ENCODE measurements around the gene ZNF10.
A peak's percentile ranks its signal among the peaks of the same experiment; 100 is the strongest.

Gene ZNF10

DNA sequence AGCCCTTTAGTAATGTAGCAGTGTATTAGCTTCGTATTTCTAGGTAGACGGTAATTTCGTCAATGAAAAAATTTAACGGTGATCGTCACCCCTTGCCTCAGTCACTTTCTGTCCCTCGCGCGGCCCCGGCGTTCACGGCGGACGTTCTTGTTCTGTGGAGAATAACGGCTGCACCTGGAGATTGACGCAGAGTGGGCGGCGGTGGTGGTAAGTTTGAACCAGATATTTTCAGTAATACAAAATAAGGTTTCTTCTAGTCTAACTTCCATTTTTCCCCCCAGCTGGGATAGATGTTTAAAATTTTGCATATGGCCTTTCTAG, 341 bp downstream of the ZNF10 start:
- Histone ChIP-seq H3K27ac (ENCODE audit: low read depth, low read length) (peak overlapping the region; percentile 95), H3K27me3 (ENCODE audit: control insufficient read depth in 1 of 2, insufficient read depth in 2 of 2, low read length in 2 of 2) (no peaks in the 10 kb centered on the region), H3K9ac (ENCODE audit: low read length) (peak overlapping the region; percentile 69), H3K9me3 (ENCODE audit: low read length) (peaks cover 26% of the 10 kb centered on the region), H3K36me3 (ENCODE audit: insufficient read depth, low read length) (peaks cover 17% of the 10 kb centered on the region), H3K4me3 (ENCODE audit: low read depth in 1 of 2, low read length in 2 of 2) (peak overlapping the region; percentile 75 to 80), H3K4me1 (ENCODE audit: insufficient read depth, low read length) (peaks cover 4% of the 10 kb centered on the region)

DNA sequence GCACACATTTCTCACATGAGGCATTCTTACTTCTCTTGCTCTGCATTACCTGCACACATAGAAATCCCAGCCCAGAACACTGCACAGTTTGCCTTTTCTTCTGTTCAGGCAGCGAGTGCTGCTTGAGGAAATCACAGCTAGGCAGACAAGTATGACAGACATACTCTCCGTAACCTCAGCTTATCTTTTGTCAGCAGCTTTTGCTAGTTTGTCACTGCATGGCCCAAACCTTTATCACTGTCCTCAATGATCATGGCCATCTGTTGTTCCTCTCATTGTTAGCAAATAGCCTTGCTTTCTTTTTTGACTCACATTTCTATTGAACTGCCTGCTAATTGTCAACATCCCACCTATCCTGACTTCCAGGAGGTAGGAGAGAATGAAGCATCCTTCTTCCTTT, 5.3 kb downstream of the ZNF10 start:
- H3K27ac ChIP-seq (ENCODE audit: low read depth, low read length): no peak overlapping the region
- peaks cover 51% of the 10 kb centered on the region for H3K9me3 ChIP-seq (ENCODE audit: low read length)
- peaks cover 4% of the 10 kb centered on the region for H3K4me1 ChIP-seq (ENCODE audit: insufficient read depth, low read length)
- H3K27me3 ChIP-seq (ENCODE audit: control insufficient read depth in 1 of 2, insufficient read depth in 2 of 2, low read length in 2 of 2): no peaks in the 10 kb centered on the region
- no peak overlapping the region for H3K9ac ChIP-seq (ENCODE audit: low read length)
- peaks cover 36% of the 10 kb centered on the region for H3K36me3 ChIP-seq (ENCODE audit: insufficient read depth, low read length)
- H3K4me3 ChIP-seq (ENCODE audit: low read depth in 1 of 2, low read length in 2 of 2): peak overlapping the region in 1 of 2 donors; percentile 12

GRCh38 chr12:133145981-133146380, 15.6 kb downstream of the ZNF10 start:
- Histone ChIP-seq H3K36me3 (ENCODE audit: insufficient read depth, low read length) (peaks cover 23% of the 10 kb centered on the region), H3K27ac (ENCODE audit: low read depth, low read length) (no peak overlapping the region), H3K27me3 (ENCODE audit: control insufficient read depth in 1 of 2, insufficient read depth in 2 of 2, low read length in 2 of 2) (no peaks in the 10 kb centered on the region), H3K9me3 (ENCODE audit: low read length) (peaks cover 36% of the 10 kb centered on the region), H3K4me3 (ENCODE audit: low read depth in 1 of 2, low read length in 2 of 2) (no peak overlapping the region), H3K4me1 (ENCODE audit: insufficient read depth, low read length) (no peaks in the 10 kb centered on the region), H3K9ac (ENCODE audit: low read length) (no peak overlapping the region)

GRCh38 chr12:133156125-133156690, 25.8 kb downstream of the ZNF10 start:
- H3K9ac ChIP-seq (ENCODE audit: low read length): no peak overlapping the region
- H3K9me3 ChIP-seq (ENCODE audit: low read length): peaks cover 66% of the 10 kb centered on the region
- H3K4me1 ChIP-seq (ENCODE audit: insufficient read depth, low read length): no peaks in the 10 kb centered on the region
- peaks cover 52% of the 10 kb centered on the region for H3K36me3 ChIP-seq (ENCODE audit: insufficient read depth, low read length)
- H3K27me3 ChIP-seq (ENCODE audit: control insufficient read depth in 1 of 2, insufficient read depth in 2 of 2, low read length in 2 of 2): no peaks in the 10 kb centered on the region
- peak overlapping the region in 1 of 2 donors; percentile 36 for H3K4me3 ChIP-seq (ENCODE audit: low read depth in 1 of 2, low read length in 2 of 2)
- no peak overlapping the region for H3K27ac ChIP-seq (ENCODE audit: low read depth, low read length)

DNA sequence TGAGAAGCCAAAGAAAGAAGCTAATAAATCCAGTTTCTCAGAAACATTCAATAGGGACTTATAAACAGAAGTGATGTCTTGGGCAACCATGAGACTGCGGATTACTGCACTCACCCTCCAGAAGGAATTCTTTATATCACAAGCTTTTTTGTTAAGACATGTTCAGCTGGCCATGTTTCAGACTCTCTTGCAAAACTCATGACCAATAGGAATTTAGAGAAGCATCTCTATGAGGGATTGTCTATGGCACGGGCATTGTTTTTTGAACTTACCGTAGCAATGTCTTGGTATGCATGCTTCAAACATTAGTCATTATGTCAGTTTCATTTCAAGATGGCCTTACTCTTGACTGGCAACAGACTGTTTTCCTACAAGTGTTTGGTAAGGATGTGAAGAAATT, 35.3 kb downstream of the ZNF10 start:
- no peaks in the 10 kb centered on the region for H3K4me1 ChIP-seq (ENCODE audit: insufficient read depth, low read length)
- no peaks in the 10 kb centered on the region for H3K36me3 ChIP-seq (ENCODE audit: insufficient read depth, low read length)
- H3K27me3 ChIP-seq (ENCODE audit: control insufficient read depth in 1 of 2, insufficient read depth in 2 of 2, low read length in 2 of 2): no peaks in the 10 kb centered on the region
- H3K9ac ChIP-seq (ENCODE audit: low read length): no peak overlapping the region
- H3K4me3 ChIP-seq (ENCODE audit: low read depth in 1 of 2, low read length in 2 of 2): no peak overlapping the region
- no peak overlapping the region for H3K27ac ChIP-seq (ENCODE audit: low read depth, low read length)
- no peaks in the 10 kb centered on the region for H3K9me3 ChIP-seq (ENCODE audit: low read length)

GRCh38 chr12:133172491-133172890, 42.1 kb downstream of the ZNF10 start:
- Histone ChIP-seq H3K9me3 (ENCODE audit: low read length) (no peaks in the 10 kb centered on the region), H3K4me1 (ENCODE audit: insufficient read depth, low read length) (no peaks in the 10 kb centered on the region), H3K4me3 (ENCODE audit: low read depth in 1 of 2, low read length in 2 of 2) (no peak overlapping the region), H3K27ac (ENCODE audit: low read depth, low read length) (no peak overlapping the region), H3K36me3 (ENCODE audit: insufficient read depth, low read length) (no peaks in the 10 kb centered on the region), H3K27me3 (ENCODE audit: control insufficient read depth in 1 of 2, insufficient read depth in 2 of 2, low read length in 2 of 2) (no peaks in the 10 kb centered on the region), H3K9ac (ENCODE audit: low read length) (no peak overlapping the region)

DNA sequence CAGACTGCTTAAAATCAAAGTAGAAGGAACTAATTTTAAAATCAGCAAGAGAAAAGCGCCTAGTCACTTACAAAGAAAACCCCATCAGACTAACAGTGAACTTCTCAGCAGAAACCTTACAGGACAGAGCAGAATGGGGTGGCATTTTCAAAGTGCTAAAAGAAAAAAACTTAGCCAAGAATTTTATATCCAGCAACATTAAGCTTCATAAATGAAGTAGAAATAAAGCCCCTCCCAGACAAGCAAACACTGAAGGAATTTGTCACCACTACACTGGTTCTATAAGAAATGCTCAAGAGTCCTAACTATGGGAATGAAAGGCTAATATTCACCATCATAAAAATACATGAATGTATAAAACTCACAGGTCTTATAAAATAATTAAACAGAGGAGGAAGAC, 44.5 kb downstream of the ZNF10 start:
- no peak overlapping the region for H3K27ac ChIP-seq (ENCODE audit: low read depth, low read length)
- H3K4me3 ChIP-seq (ENCODE audit: low read depth in 1 of 2, low read length in 2 of 2): no peak overlapping the region
- no peak overlapping the region for H3K9ac ChIP-seq (ENCODE audit: low read length)
- no peaks in the 10 kb centered on the region for H3K9me3 ChIP-seq (ENCODE audit: low read length)
- H3K4me1 ChIP-seq (ENCODE audit: insufficient read depth, low read length): no peaks in the 10 kb centered on the region
- H3K36me3 ChIP-seq (ENCODE audit: insufficient read depth, low read length): no peaks in the 10 kb centered on the region
- H3K27me3 ChIP-seq (ENCODE audit: control insufficient read depth in 1 of 2, insufficient read depth in 2 of 2, low read length in 2 of 2): no peaks in the 10 kb centered on the region

DNA sequence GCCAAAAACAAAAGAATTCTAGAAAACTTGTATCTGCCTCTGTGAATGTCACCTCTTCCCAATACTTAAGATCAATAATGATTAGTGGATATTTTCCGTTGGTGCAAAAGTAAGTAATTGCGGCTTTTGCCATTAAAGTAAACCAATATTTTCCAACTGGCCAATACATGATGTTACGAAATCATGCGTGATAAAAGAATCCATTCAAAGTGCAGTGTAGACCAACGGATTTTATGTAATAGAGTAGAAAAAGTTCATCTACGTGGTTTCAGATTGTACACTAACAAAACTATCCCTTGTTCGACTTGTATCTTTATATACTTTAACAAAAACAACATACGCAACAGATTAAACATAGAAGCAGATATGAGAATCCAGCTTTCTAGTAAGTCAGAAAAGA, 50.2 kb downstream of the ZNF10 start:
- Histone ChIP-seq H3K9ac (ENCODE audit: low read length) (no peak overlapping the region), H3K4me1 (ENCODE audit: insufficient read depth, low read length) (peaks cover 10% of the 10 kb centered on the region), H3K36me3 (ENCODE audit: insufficient read depth, low read length) (peaks cover 30% of the 10 kb centered on the region), H3K27ac (ENCODE audit: low read depth, low read length) (no peak overlapping the region), H3K4me3 (ENCODE audit: low read depth in 1 of 2, low read length in 2 of 2) (no peak overlapping the region), H3K27me3 (ENCODE audit: control insufficient read depth in 1 of 2, insufficient read depth in 2 of 2, low read length in 2 of 2) (no peaks in the 10 kb centered on the region), H3K9me3 (ENCODE audit: low read length) (peaks cover 6% of the 10 kb centered on the region)

GRCh38 chr12:133181238-133181959, 51.0 kb downstream of the ZNF10 start, which contains the start of gene ZNF268:
Gene ZNF268 (plus strand): TSS chr12:133181495. CDS start chr12:133181998, 503 bp downstream.
- H3K9ac ChIP-seq (ENCODE audit: low read length): peak within 1 kb of the TSS; percentile 99
- peak within 1 kb of the TSS; percentile 89 to 100 for H3K4me3 ChIP-seq (ENCODE audit: low read depth in 1 of 2, low read length in 2 of 2)
- H3K27ac ChIP-seq (ENCODE audit: low read depth, low read length): peak within 1 kb of the TSS; percentile 80
- H3K36me3 ChIP-seq (ENCODE audit: insufficient read depth, low read length): peaks cover 36% of the 10 kb centered on the region
- no peaks in the 10 kb centered on the region for H3K27me3 ChIP-seq (ENCODE audit: control insufficient read depth in 1 of 2, insufficient read depth in 2 of 2, low read length in 2 of 2)
- peaks cover 10% of the 10 kb centered on the region for H3K4me1 ChIP-seq (ENCODE audit: insufficient read depth, low read length)
- peaks cover 6% of the 10 kb centered on the region for H3K9me3 ChIP-seq (ENCODE audit: low read length)

DNA sequence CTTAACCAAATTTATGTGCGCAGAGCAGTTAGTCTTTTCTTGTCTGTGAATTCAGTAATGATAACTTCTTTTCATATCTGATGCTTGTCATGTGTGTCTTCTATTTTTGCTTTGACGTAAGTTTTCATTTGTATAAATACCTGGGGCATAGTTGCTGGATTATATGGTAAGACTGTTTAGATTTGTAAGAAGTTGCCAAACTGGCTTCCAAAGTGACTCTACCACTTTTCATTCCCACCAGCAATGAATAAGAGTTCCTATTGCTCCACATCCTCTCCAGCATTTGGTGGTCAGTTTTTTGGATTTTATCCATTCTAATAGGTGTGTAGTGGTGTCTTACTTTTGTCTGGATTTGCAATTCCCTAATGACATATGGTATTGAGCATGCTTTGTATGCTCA, 59.7 kb downstream of the ZNF10 start:
- Histone ChIP-seq H3K4me1 (ENCODE audit: insufficient read depth, low read length) (no peaks in the 10 kb centered on the region), H3K4me3 (ENCODE audit: low read depth in 1 of 2, low read length in 2 of 2) (no peak overlapping the region), H3K27me3 (ENCODE audit: control insufficient read depth in 1 of 2, insufficient read depth in 2 of 2, low read length in 2 of 2) (no peaks in the 10 kb centered on the region), H3K27ac (ENCODE audit: low read depth, low read length) (no peak overlapping the region), H3K9me3 (ENCODE audit: low read length) (peaks cover 66% of the 10 kb centered on the region), H3K9ac (ENCODE audit: low read length) (no peak overlapping the region), H3K36me3 (ENCODE audit: insufficient read depth, low read length) (peaks cover 93% of the 10 kb centered on the region)

GRCh38 chr12:133192847-133193246, 62.4 kb downstream of the ZNF10 start:
- Histone ChIP-seq H3K9ac (ENCODE audit: low read length) (no peak overlapping the region), H3K36me3 (ENCODE audit: insufficient read depth, low read length) (peaks cover 82% of the 10 kb centered on the region), H3K4me1 (ENCODE audit: insufficient read depth, low read length) (no peaks in the 10 kb centered on the region), H3K27me3 (ENCODE audit: control insufficient read depth in 1 of 2, insufficient read depth in 2 of 2, low read length in 2 of 2) (no peaks in the 10 kb centered on the region), H3K27ac (ENCODE audit: low read depth, low read length) (no peak overlapping the region), H3K4me3 (ENCODE audit: low read depth in 1 of 2, low read length in 2 of 2) (no peak overlapping the region), H3K9me3 (ENCODE audit: low read length) (peaks cover 73% of the 10 kb centered on the region)

DNA sequence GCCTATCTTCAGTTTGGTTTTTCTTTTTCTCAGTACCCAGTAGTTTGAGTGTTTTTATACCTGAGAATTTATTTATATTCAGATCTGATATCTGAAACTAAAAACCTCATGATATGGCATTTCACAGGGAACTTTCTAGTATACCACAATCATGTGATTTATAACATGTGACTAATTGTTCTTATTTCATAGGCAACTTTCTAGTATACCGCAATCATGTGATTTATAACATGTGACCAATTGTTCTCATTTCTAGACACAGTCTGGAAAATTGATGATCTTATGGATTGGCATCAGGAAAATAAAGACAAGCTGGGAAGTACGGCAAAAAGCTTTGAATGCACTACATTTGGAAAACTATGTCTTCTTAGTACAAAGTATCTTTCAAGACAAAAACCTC, 71.5 kb downstream of the ZNF10 start:
- Histone ChIP-seq H3K27ac (ENCODE audit: low read depth, low read length) (no peak overlapping the region), H3K27me3 (ENCODE audit: control insufficient read depth in 1 of 2, insufficient read depth in 2 of 2, low read length in 2 of 2) (no peaks in the 10 kb centered on the region), H3K9me3 (ENCODE audit: low read length) (peaks cover 64% of the 10 kb centered on the region), H3K4me3 (ENCODE audit: low read depth in 1 of 2, low read length in 2 of 2) (peak overlapping the region; percentile 11 to 51), H3K36me3 (ENCODE audit: insufficient read depth, low read length) (peaks cover 37% of the 10 kb centered on the region), H3K4me1 (ENCODE audit: insufficient read depth, low read length) (no peaks in the 10 kb centered on the region), H3K9ac (ENCODE audit: low read length) (no peak overlapping the region)

Data from muscle layer of colon (tissue), 2 donors.